Stimulated activated CD8-positive, alpha-beta memory T cell treated with anti-CD3 and anti-CD28 coated beads, Interleukin-2, amount 100 ng/mL, for 48 hours (primary cell): ENCODE measurements around the gene STK36.
"Not testable (repeated sequence)": the region's sequence is repeated elsewhere in the genome, so short reads cannot be mapped to it uniquely, and the experiment has no call there.

ENCODE experiments used
- DNase-seq, 2 donors: peaks; one replicate each; pipeline ENCODE4 v3.0.0-alpha.2; 2020; ENCODE audit warnings: low read depth in 2 of 2

The STK36 gene

GRCh38 chr2:218662827-218663226 is 9.1 kb upstream of the STK36 start:
- DNase-seq = no peak

DNA sequence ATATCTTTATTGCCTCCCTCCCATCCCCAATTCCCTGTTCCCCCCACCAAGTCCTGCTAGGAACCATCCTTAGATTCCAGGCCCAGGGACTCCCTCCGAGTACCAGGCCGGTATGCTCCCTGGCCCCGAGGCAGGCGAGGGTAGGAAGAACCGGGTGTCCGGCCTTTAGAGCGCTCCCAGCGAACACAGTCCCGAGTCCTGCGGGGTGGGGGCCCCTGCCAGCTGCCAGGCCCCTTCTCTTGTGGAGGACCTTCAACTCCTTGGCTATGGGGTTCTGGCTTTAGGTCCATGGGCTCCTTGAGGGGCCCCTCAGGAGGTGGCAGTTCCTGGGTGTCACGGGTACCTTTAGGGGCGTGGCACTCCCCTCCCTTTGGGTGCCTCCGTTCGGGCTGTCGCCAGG is 8.0 kb upstream of the STK36 start:
- DNase-seq = no peak

DNA sequence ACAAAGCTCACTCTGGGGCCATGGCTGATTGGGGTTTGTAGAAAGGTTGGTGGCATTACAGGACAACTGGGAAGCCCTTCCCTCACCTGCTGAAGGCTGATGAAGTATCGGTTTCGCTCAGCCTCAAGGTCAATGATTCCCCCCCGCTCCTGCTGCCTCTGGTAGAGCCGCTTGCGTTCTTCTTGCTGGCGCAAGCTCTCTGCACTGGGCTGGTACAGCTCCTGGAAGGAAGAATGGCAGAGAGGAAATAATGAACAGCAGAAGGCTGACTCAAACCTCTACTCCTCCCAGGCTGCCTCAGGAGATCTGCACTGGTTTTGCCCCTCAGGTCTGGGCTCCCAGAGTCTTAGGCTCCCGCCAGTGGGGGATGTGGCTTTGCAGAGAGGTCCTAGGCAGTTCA is 7.2 kb upstream of the STK36 start:
- DNase-seq = no peak

GRCh38 chr2:218671097-218671653 is 711 bp upstream of the STK36 start:
- no peak for DNase-seq

- DNase-seq = no peak
Measured at GRCh38 chr2:218679119-218679518, 7.2 kb downstream of the STK36 start.

DNA sequence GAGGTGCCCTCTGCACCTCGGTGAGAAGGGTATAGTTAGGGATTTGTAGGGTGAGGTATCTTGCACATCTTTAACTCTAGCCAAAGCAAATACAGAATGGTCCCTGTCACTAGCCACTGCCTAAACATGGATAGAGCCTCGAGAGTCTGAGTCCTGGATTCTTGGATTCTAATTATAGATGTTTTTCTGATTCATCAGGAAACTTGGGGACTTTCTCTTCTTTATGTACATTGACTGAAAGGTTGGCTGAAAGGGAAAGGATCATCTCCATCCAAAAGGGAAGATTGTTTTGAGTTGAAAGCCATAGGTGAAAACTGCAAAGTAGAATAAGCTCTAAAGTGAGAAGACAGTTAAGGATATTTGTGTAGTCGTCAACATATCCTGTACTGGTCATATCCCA is 8.2 kb downstream of the STK36 start:
- no peak for DNase-seq

GRCh38 chr2:218687400-218688060 is 15.6 kb downstream of the STK36 start:
- DNase-seq = not testable (repeated sequence)

DNA sequence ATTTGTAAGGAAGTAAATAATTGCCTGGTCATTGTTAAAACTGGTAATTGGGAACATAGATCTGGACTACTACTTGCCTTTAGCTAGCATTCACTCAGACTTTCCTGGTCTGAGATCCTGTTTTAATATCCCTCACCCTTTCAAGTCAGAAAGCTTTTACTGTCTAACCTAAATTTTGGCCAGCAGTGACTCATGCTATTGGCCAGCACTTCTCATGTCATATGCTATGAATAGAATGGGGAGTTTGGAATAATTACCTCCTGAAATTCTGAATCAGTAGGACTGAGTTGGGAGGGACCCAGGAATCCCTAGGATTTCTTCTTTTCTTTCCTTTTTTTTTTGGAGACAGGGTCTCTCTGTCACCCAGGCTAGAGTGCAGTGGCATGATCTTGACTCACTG is 19.3 kb downstream of the STK36 start:
- DNase-seq = no peak

DNA sequence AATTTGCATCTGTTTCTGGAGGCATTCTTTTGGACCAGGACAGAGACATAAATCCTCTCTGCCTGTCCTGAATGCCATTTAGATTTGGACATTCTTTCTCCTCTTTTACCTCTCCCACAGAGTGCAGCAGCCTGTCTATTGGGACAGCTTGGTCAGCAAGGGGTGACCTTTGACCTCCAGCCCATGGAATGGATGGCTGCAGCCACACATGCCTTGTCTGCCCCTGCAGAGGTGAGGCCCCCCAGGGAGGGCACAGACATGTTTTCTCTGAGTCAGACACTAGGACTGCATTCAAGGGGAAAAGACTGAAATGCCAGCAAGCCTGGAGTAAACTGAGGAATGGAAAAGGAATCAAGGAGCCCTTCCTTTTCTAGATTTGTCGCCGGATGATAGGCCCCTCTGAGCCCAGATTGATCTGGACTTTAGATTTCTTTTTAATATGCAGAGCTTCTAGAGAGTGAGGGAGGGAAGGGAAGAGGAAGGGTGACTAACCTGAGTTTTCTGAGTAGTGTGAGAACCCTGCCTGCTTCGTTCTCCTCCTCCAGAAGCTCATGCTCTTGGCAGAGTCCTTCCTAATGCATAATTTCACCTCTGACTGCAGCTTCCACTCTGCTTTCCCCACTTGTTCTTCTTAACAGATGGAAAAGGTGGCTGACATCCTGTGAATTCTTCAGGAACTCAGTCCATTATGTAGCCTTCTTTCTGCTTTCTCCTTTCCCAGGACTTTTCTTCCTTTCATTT is 22.7 kb downstream of the STK36 start:
- DNase-seq = no peak

GRCh38 chr2:218698885-218699284 is 27.0 kb downstream of the STK36 start:
- DNase-seq = no peak

DNA sequence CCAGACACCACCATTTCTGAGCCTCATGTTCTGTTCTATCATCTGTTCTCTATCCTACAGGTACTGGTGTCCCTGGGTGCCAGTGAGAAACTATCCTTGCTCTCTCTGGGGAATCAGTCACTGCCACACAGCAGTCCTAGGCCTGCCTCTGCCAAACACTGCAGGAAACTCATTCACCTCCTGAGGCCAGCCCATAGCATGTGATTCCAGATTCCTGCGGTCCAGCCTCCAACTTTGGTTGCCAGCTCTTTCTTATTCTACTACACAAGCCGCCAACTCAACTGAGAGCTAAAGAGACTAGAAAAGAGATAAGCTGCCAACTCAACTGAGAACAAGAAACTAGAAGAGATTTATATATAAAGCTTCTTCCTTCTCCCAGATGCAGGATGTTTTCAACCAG is 29.9 kb downstream of the STK36 start:
- DNase-seq = no peak

DNA sequence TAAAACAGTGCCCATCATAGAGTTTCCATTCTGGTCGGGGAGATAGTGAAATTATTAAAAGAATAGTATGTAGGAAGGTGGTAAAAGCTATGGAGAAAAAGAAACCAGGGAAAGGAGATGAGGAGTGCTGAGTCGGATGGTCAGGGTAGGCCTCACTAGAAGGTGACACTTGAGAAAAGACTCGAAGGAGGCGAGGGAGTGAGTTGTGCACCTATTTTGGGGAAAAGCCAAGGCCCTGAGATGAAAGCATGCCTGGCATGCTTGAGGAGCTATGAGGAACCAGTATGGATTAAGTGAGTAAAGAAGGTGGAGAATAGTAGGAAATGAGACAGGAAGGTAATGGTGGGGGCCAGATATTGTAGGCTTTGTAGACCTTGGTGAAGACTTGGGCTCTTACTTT is 31.5 kb downstream of the STK36 start:
- no peak for DNase-seq

DNA sequence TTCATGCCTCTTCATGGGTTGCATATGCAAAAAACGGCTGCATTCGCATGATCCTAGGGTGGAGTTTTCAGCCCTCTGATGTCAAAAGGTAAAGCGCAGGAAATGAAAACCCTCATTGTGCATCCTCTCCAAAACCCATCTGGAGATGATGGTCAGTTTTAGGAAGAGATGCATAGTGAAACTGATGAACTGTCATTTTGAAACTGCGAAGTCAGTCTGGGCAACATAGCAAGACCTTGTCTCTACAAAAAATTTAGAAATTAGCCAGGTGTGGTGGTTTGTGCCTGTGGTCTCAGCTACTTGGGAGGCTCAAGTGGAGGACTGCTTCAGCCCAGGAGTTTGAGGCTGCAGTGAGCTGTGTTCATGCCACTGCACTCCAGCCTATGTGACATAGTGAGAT is 36.2 kb downstream of the STK36 start:
- DNase-seq = no peak

DNA sequence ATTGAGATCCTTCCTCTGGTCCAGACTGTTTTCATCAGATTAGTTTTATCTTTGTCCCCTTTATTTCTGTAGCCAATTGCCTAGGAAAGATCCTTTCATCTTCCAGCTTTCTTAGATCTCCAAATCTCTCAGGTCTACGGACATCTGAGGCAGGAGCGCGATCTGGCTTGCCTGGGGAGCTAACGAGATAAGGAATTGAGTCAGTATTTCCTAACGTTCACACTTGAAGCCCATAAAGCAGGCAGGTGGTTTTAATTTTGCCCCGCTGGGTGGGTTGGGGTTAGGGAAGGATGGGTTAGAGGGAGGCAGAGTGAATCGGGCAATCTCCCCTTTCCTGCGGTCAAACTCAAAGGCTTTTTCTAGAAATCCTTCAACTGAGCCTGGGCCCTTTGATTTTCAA is 38.0 kb downstream of the STK36 start:
- DNase-seq = no peak

GRCh38 chr2:218710334-218710686 is 38.4 kb downstream of the STK36 start:
- no peak for DNase-seq

GRCh38 chr2:218710687-218711549 is 39.0 kb downstream of the STK36 start, which contains the start of gene TTLL4:
TSS of gene TTLL4 (plus strand) at chr2:218710835. CDS start at chr2:218737677, 26,842 bp downstream.
- peak; percentile 97 to 99 for DNase-seq

GRCh38 chr2:218711550-218711929 is 39.7 kb downstream of the STK36 start:
- DNase-seq = no peak

DNA sequence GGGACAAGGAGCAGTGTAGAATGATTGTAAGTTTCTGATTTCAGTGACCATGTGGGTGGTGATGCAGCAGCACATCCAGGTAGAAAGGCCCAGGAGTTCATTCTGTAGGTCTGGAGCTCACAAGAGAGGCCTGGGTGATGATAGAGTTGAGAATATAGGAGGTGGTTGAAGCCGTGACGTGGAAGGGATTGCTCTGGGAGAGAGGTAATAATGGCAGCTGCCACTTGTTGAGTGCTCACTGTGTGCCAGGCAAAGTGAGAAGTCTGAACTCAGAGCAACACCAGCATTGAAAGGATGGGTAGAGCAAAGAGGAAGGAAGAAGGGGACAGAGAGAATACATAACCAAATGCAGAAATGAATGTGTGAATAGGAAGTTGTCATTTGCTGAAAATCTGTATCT is 42.0 kb downstream of the STK36 start:
- DNase-seq = no peak

DNA sequence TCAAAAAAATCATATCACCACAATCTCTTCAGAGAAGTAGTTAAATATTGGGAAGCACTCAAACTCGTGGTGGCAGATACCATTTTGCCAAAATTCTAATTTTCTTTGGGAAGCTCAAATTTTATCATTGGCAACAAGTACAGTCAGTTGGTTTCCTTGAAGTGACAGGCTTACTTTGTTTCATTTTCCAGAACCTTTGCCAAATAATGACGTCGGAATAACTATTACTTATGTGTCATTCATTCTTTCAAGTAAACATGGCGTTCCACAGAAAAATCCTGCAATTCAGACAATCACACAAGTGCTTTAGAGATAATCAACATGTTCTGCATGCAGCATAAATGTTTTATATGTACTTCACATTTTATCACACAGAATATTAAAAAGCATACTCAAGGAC is 44.2 kb downstream of the STK36 start:
- DNase-seq = no peak

DNA sequence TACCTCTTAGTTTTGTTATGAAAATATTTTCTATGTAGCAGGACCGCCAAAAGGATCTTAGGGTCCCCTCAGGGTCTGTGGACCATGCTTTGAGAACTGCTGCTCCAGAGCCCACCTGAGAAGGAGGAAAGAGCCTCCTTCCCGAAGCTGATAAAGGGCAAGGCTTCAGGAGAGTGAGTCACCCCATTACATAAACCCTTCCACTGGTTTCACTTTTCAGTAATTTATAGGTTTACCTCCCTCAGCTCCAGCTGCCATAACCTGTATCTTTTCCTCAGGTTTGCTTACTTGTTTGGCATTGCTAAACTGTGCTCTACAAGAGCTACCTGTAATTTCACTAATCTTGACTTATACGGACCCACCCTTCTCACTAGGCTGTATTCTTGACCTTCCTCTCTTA is 45.4 kb downstream of the STK36 start:
- no peak for DNase-seq

DNA sequence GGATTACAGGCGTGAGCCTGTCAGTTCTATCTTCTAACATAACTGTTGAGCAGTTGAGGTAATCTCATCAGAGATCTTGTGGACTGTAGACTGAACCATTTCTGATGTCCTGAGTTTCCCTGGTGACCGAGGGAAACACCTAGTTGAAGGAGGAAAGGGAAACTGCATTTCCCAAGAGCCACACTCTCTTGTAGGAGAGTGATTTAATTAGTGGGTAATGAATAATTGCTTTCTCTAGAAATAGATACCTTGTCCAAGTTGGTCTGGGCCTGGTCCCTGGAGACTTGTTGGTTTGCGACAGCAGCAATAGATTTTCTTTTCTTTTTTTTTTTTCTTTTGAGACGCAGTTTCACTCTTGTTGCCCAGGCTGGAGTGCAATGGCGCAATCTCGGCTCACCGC is 46.2 kb downstream of the STK36 start:
- no peak for DNase-seq

- DNase-seq = no peak
Measured at GRCh38 chr2:218719457-218719856, 47.6 kb downstream of the STK36 start.
